ENCODE results near the gene STPG4.

GRCh38 chr2:47050762-47051161, 104.3 kb downstream of the STPG4 start:
- TF ChIP-seq CTCF (IDR thresholded peaks at IDR 0.05) (no peak), POLR2A (IDR thresholded peaks at IDR 0.05) (no peak)

Measured in thyroid gland (tissue), 4 donors.